ENCODE data around the gene FAM53B. TPM values are rescaled to one million over a fixed set of nuclear protein-coding genes. Genes with fewer than 3 reads are reported as not detected.
A peak's percentile ranks its signal among the peaks of the same experiment; 100 is the strongest.

Gene FAM53B
- total and polyA plus RNA-seq, 4 donors = 5.1 to 20.6 (median 9.6) TPM

DNA sequence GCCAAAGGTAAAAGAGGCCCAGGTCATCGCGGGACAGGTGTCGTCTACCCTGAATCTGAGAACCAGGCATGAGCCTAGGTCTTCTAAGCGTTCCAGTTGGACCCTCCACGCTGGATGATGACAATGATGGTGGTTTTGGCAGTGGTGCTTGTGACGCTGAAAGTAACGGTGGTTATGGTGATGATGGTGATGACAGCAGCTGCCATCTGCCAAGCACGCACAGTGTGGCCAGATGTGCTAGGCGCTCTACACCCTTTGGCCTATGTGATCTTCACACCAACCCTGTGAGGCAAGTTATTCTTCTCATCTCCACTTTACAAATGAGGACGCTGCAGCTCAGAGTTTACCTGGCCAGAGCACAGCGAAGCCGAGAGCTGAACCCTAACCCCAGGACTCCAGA is 93.9 kb downstream of the FAM53B start:
- WGBS, 2 donors = 95% methylated on average over 12 of the region's 12 CpGs
- ATAC-seq (ENCODE audit: low FRiP score) (no peak), DNase-seq (no peak)
- H3K27me3 ChIP-seq (ENCODE audit: control insufficient read depth in 1 of 2, insufficient read depth in 2 of 2, low read length in 1 of 2) = no peaks in the 10 kb centered on the region
- no peaks in the 10 kb centered on the region for H3K4me1 ChIP-seq (ENCODE audit: control insufficient read depth in 1 of 2, insufficient read depth in 2 of 2, low read length in 2 of 2)
- no peak overlapping the region for H3K4me3 ChIP-seq (ENCODE audit: low read length in 2 of 2)
- H3K9me3 ChIP-seq (ENCODE audit: control insufficient read depth, low read length) = no peaks in the 10 kb centered on the region
- no peak overlapping the region for H3K27ac ChIP-seq (ENCODE audit: low read depth in 1 of 2, low read length in 2 of 2)
- no peaks in the 10 kb centered on the region for H3K36me3 ChIP-seq (ENCODE audit: control insufficient read depth in 1 of 2, insufficient read depth in 2 of 2, low read length in 1 of 2)
- intact Hi-C loops (cut with DNase I) = no loop called here

DNA sequence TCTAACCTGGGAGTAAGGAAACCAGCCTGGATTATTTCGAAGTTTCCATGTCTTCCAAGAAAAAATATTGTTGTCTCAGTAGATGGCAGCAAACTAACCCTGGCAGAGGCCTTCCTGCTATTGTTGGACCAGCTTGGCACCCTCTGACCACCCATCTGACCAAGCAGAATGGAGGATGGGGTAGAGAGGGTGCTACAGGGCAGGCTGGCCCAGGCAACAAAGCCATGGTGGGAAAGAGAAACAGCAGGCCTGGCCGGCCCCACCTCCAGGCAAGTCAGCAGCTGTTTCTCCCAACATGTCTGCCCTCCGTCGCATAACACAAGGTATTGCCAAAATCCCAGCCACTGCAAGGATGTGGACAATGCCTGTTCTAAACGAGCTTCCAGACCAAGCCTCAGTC is 95.0 kb downstream of the FAM53B start:
- H3K4me1 ChIP-seq (ENCODE audit: control insufficient read depth in 1 of 2, insufficient read depth in 2 of 2, low read length in 2 of 2) = no peaks in the 10 kb centered on the region
- H3K27ac ChIP-seq (ENCODE audit: low read depth in 1 of 2, low read length in 2 of 2) = peak overlapping the region in 1 of 2 donors; percentile 30
- no peak overlapping the region for H3K4me3 ChIP-seq (ENCODE audit: low read length in 2 of 2)
- ATAC-seq (ENCODE audit: low FRiP score) (no peak), DNase-seq (no peak)
- intact Hi-C loops (cut with DNase I) = loop anchor here (5.0 kb wide), 2 partner anchors 88 to 93 kb away; partner anchors contain the start of gene FAM53B (in 1 of the 2)
- H3K9me3 ChIP-seq (ENCODE audit: control insufficient read depth, low read length) = no peaks in the 10 kb centered on the region
- H3K27me3 ChIP-seq (ENCODE audit: control insufficient read depth in 1 of 2, insufficient read depth in 2 of 2, low read length in 1 of 2) = no peaks in the 10 kb centered on the region
- 2 to 11% methylated on average over 5 of the region's 5 CpGs for WGBS, 2 donors
- no peaks in the 10 kb centered on the region for H3K36me3 ChIP-seq (ENCODE audit: control insufficient read depth in 1 of 2, insufficient read depth in 2 of 2, low read length in 1 of 2)

DNA sequence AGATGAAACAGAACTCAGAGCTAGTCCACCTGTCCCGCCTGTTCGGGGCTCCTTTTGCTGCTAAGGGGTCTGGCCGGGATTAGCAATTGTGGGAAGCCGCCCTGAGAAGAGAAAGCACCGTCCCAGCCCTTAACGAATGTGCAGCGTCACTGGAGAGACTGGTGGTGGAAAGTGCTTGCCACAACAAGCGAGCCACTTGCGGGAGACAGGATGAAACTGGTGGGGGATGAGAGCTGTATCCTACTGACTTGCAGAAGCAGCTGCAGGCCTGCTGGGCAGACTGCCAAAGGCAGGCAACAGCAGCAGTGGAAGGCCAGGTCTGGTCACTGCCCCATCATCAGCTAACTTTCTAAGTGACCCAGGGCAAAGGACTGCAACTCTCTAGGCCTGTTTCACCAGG is 95.4 kb downstream of the FAM53B start:
- DNase-seq (peak in 1 of 2 donors; percentile 84), ATAC-seq (ENCODE audit: low FRiP score) (peak; percentile 9)
- no peak overlapping the region for H3K27ac ChIP-seq (ENCODE audit: low read depth in 1 of 2, low read length in 2 of 2)
- no peak overlapping the region for H3K4me3 ChIP-seq (ENCODE audit: low read length in 2 of 2)
- H3K9me3 ChIP-seq (ENCODE audit: control insufficient read depth, low read length) = no peaks in the 10 kb centered on the region
- 62 to 64% methylated on average over 9 of the region's 9 CpGs for WGBS, 2 donors
- intact Hi-C loops (cut with DNase I) = loop anchor here (5.0 kb wide), 2 partner anchors 89 to 94 kb away; partner anchors contain the start of gene FAM53B (in 1 of the 2)
- H3K36me3 ChIP-seq (ENCODE audit: control insufficient read depth in 1 of 2, insufficient read depth in 2 of 2, low read length in 1 of 2) = no peaks in the 10 kb centered on the region
- no peaks in the 10 kb centered on the region for H3K27me3 ChIP-seq (ENCODE audit: control insufficient read depth in 1 of 2, insufficient read depth in 2 of 2, low read length in 1 of 2)
- H3K4me1 ChIP-seq (ENCODE audit: control insufficient read depth in 1 of 2, insufficient read depth in 2 of 2, low read length in 2 of 2) = no peaks in the 10 kb centered on the region

DNA sequence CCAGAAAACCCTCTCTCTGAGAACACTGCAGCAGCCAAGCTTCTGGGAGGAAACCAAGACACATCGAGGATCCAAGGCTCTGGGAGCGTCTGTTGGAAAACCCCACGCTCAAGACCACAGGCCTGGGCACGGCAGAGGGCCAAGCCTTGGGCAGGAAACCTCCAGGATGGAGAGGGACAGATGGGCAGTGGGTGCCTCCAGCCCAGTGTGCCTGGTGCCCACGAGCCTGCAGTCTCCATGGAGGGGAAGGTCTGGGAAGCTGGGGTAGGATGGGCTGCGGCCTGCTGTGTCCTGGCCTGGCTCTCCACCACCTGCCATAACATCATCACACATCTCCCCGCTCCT is 96.1 kb downstream of the FAM53B start:
- intact Hi-C loops (cut with DNase I) = loop anchor here (5.0 kb wide), 2 partner anchors 89 to 94 kb away; partner anchors contain the start of gene FAM53B (in 1 of the 2)
- no peak for ATAC-seq (ENCODE audit: low FRiP score)
- H3K27me3 ChIP-seq (ENCODE audit: control insufficient read depth in 1 of 2, insufficient read depth in 2 of 2, low read length in 1 of 2) = no peaks in the 10 kb centered on the region
- no peaks in the 10 kb centered on the region for H3K9me3 ChIP-seq (ENCODE audit: control insufficient read depth, low read length)
- no peaks in the 10 kb centered on the region for H3K36me3 ChIP-seq (ENCODE audit: control insufficient read depth in 1 of 2, insufficient read depth in 2 of 2, low read length in 1 of 2)
- WGBS, 2 donors = 43 to 49% methylated on average over 6 to 7 of the region's 7 CpGs
- no peak overlapping the region for H3K4me3 ChIP-seq (ENCODE audit: low read length in 2 of 2)
- no peaks in the 10 kb centered on the region for H3K4me1 ChIP-seq (ENCODE audit: control insufficient read depth in 1 of 2, insufficient read depth in 2 of 2, low read length in 2 of 2)
- DNase-seq = no peak
- H3K27ac ChIP-seq (ENCODE audit: low read depth in 1 of 2, low read length in 2 of 2) = no peak overlapping the region

DNA sequence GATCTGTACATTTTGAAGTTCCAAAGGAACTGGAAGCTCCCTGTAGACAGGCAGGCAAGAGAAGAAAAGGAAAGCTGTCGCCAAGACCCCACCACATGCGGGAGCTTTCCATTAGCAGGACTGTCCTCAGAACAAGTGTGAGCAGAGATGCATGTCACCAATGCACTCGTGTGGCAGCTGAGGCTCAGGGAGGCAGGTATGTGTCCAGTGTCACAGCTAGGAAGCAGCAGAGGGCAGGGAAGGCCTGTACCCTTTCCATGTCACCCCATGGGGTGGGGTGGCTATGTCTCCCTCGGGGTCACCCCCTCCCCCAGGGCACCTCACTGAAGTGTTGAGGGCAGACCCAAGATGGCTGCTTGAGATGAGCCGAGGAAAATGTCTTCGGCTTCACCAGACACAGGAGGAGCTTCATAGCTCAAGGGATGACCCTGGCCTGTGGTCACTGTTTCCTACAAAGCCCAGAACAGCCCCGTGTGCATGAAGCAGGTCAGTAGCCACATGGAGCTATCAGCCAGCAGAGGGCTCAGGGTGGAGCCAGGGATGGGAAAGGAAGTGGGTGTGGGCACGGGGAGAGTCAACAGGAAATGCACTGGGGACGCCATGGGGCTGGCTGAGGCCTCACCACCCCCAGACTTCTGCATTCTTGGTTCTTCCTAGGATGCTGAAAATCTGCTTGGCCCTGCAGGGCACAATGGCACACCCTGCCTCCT is 96.6 kb downstream of the FAM53B start:
- Histone ChIP-seq H3K27ac (ENCODE audit: low read depth in 1 of 2, low read length in 2 of 2) (no peak overlapping the region), H3K4me3 (ENCODE audit: low read length in 2 of 2) (no peak overlapping the region), H3K27me3 (ENCODE audit: control insufficient read depth in 1 of 2, insufficient read depth in 2 of 2, low read length in 1 of 2) (no peaks in the 10 kb centered on the region), H3K36me3 (ENCODE audit: control insufficient read depth in 1 of 2, insufficient read depth in 2 of 2, low read length in 1 of 2) (no peaks in the 10 kb centered on the region), H3K9me3 (ENCODE audit: control insufficient read depth, low read length) (no peaks in the 10 kb centered on the region), H3K4me1 (ENCODE audit: control insufficient read depth in 1 of 2, insufficient read depth in 2 of 2, low read length in 2 of 2) (no peaks in the 10 kb centered on the region)
- DNase-seq (peak in 1 of 2 donors; percentile 91), ATAC-seq (ENCODE audit: low FRiP score) (peak; percentile 45)
- WGBS, 2 donors = 68 to 72% methylated on average over 9 of the region's 9 CpGs
- intact Hi-C loops (cut with DNase I) = loop anchor here (5.0 kb wide), 2 partner anchors 90 to 95 kb away; partner anchors contain the start of gene FAM53B (in 1 of the 2)

DNA sequence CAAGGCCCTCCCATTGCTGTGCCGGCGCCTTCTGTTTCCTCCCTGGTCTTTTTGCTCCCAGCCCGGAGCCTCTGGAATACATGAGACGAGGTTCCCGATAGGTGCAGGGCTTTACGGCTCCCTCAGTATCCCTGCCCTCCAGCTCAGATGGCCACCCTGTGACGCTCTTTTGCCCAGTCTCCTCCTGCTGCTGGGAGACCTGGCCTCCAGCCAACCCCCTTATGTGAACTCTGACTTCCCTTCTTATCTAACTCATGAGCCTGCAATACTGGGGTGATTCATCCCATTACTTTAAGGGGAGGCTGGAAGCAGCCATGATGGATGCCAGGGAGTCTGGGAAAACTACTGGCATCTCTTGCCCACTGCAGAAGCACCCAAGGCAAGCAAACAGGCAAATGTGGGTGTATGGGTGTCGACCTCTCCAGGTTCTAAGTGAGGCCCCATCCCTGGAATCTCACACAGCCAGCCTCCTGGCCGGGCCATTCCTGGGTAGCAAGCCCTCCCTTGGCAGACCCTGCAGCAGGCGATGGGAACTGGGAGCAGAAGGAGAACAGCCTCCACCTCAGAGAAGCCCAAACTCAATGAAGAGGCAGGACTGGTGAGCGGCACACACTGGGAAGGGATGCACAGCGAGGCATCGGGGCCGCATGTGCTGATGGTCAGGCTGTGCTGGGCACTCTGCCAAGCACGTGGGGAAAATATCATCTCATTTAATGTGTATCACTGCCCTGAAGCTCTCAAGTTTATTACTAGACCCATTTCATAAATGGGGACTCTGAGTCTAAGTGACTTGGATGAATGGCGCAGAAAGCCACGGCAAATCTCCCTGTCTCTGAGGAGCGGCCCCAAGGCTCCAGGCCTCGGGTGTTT is 97.5 kb downstream of the FAM53B start:
- intact Hi-C loops (cut with DNase I) = loop anchor here (5.0 kb wide), 2 partner anchors 91 to 96 kb away; partner anchors contain the start of gene FAM53B (in 1 of the 2)
- 48 to 54% methylated on average over 19 of the region's 19 CpGs for WGBS, 2 donors
- ATAC-seq (ENCODE audit: low FRiP score) = peak; percentile 54
- H3K4me3 ChIP-seq (ENCODE audit: low read length in 2 of 2) = no peak overlapping the region
- no peaks in the 10 kb centered on the region for H3K4me1 ChIP-seq (ENCODE audit: control insufficient read depth in 1 of 2, insufficient read depth in 2 of 2, low read length in 2 of 2)
- no peaks in the 10 kb centered on the region for H3K36me3 ChIP-seq (ENCODE audit: control insufficient read depth in 1 of 2, insufficient read depth in 2 of 2, low read length in 1 of 2)
- peak; percentile 93 to 94 for DNase-seq
- H3K27me3 ChIP-seq (ENCODE audit: control insufficient read depth in 1 of 2, insufficient read depth in 2 of 2, low read length in 1 of 2) = no peaks in the 10 kb centered on the region
- no peaks in the 10 kb centered on the region for H3K9me3 ChIP-seq (ENCODE audit: control insufficient read depth, low read length)
- H3K27ac ChIP-seq (ENCODE audit: low read depth in 1 of 2, low read length in 2 of 2) = peak overlapping the region in 1 of 2 donors; percentile 27

DNA sequence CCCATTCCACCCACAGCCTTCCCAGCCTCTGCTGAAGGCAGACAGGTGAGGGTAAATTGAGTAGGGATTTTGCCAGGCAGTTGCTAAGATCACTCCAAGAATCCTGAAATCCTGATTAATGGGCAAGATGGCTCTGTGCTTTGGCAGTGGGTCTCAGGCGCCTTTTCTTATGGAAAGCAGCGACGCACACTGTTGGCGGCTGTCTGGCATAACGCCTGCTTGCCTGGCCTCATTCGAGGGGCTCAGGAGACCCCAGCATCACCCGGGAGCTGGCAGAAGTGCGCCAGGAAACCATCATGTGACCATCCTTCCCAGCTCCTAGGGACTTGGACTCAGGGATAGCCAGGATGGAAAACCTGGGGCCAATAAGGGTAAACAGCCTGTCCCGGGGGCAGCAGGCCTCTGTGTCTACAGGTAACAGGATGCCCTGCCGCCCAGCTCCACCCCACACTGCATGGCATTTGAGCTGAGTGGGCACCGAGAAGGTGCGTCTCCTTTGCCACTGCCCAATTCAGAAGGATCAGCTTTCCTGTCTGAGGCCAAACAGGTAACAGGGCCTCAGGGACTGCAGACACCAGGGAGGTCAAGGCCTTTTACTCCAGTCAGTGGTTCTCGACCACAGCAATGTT is 98.6 kb downstream of the FAM53B start:
- Histone ChIP-seq H3K4me1 (ENCODE audit: control insufficient read depth in 1 of 2, insufficient read depth in 2 of 2, low read length in 2 of 2) (no peaks in the 10 kb centered on the region), H3K4me3 (ENCODE audit: low read length in 2 of 2) (no peak overlapping the region), H3K27me3 (ENCODE audit: control insufficient read depth in 1 of 2, insufficient read depth in 2 of 2, low read length in 1 of 2) (no peaks in the 10 kb centered on the region), H3K9me3 (ENCODE audit: control insufficient read depth, low read length) (no peaks in the 10 kb centered on the region), H3K27ac (ENCODE audit: low read depth in 1 of 2, low read length in 2 of 2) (no peak overlapping the region), H3K36me3 (ENCODE audit: control insufficient read depth in 1 of 2, insufficient read depth in 2 of 2, low read length in 1 of 2) (no peaks in the 10 kb centered on the region)
- intact Hi-C loops (cut with DNase I) = loop anchor here (5.0 kb wide), 2 partner anchors 92 to 97 kb away; partner anchors contain the start of gene FAM53B (in 1 of the 2)
- WGBS, 2 donors = 88 to 90% methylated on average over 13 of the region's 13 CpGs
- DNase-seq (no peak), ATAC-seq (ENCODE audit: low FRiP score) (no peak)

DNA sequence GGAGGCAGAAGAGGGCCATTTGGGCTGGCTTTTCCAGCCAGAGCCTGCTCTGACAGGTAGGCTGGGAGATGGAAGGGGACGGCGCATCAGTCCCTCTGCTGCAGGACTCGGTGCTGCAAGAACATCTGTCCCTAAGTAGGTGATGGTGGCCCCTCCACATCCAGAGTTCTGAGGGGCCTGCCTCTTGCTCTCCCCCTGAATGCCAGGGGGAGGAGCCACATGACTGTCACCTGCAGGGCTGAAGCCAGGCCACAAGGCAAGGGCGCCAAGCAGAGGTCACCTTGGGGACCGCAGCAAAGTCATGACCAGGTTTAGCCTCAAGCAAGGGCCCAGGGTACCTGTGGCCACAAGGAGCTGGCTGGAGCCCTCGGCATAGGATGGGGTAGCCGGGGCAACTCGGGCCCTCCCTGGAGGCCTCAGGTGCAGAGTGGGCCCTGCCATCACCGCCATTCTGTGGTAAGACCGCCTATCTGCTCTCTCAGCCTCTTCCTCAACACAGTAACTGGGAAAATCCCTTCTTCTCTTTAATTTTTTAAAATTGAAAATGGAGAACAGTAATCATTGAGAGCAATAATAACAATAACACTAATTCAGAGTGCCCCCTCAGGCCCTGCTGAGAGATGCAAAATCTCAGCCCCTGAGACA is 99.3 kb downstream of the FAM53B start:
- H3K27me3 ChIP-seq (ENCODE audit: control insufficient read depth in 1 of 2, insufficient read depth in 2 of 2, low read length in 1 of 2) = no peaks in the 10 kb centered on the region
- WGBS, 2 donors = 98% methylated on average over 10 of the region's 10 CpGs
- DNase-seq (no peak), ATAC-seq (ENCODE audit: low FRiP score) (no peak)
- H3K27ac ChIP-seq (ENCODE audit: low read depth in 1 of 2, low read length in 2 of 2) = no peak overlapping the region
- no peaks in the 10 kb centered on the region for H3K36me3 ChIP-seq (ENCODE audit: control insufficient read depth in 1 of 2, insufficient read depth in 2 of 2, low read length in 1 of 2)
- H3K9me3 ChIP-seq (ENCODE audit: control insufficient read depth, low read length) = no peaks in the 10 kb centered on the region
- no peak overlapping the region for H3K4me3 ChIP-seq (ENCODE audit: low read length in 2 of 2)
- H3K4me1 ChIP-seq (ENCODE audit: control insufficient read depth in 1 of 2, insufficient read depth in 2 of 2, low read length in 2 of 2) = no peaks in the 10 kb centered on the region
- intact Hi-C loops (cut with DNase I) = loop anchor here (5.0 kb wide), 2 partner anchors 92 to 97 kb away; partner anchors contain the start of gene FAM53B (in 1 of the 2)

Measured in aorta (tissue), 5 donors.